C4-2B (cell line): Measurements from ENCODE around the gene RBM26.

Experiments used
- CTCF ChIP-seq: fragments of 450-650 bp; conservative IDR thresholded peaks from 2 replicates; pipeline ENCODE4 v1.5.1; 2017; ENCODE audit warnings: mild to moderate bottlenecking
- ZFX ChIP-seq: fragments of 450-650 bp; IDR thresholded peaks from 2 replicates; pipeline ENCODE4 v1.6.1; 2017

GRCh38 chr13:79427883-79428282, 21.8 kb upstream of the RBM26 start:
- TF ChIP-seq CTCF (no peak), ZFX (no peak)
